ENCODE measurements around the gene OSBPL8. TPM values are rescaled to one million over a fixed set of nuclear protein-coding genes. Genes with fewer than 3 reads are reported as not detected.

The OSBPL8 gene, protein sequence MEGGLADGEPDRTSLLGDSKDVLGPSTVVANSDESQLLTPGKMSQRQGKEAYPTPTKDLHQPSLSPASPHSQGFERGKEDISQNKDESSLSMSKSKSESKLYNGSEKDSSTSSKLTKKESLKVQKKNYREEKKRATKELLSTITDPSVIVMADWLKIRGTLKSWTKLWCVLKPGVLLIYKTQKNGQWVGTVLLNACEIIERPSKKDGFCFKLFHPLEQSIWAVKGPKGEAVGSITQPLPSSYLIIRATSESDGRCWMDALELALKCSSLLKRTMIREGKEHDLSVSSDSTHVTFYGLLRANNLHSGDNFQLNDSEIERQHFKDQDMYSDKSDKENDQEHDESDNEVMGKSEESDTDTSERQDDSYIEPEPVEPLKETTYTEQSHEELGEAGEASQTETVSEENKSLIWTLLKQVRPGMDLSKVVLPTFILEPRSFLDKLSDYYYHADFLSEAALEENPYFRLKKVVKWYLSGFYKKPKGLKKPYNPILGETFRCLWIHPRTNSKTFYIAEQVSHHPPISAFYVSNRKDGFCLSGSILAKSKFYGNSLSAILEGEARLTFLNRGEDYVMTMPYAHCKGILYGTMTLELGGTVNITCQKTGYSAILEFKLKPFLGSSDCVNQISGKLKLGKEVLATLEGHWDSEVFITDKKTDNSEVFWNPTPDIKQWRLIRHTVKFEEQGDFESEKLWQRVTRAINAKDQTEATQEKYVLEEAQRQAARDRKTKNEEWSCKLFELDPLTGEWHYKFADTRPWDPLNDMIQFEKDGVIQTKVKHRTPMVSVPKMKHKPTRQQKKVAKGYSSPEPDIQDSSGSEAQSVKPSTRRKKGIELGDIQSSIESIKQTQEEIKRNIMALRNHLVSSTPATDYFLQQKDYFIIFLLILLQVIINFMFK
- polyA plus RNA-seq (2014; cell fraction: cytosol; rRNA removed), result 58.0 and 65.6 TPM in 2 replicates
- polyA plus RNA-seq (2014; cell fraction: nucleus; rRNA removed), result 38.9 and 51.6 TPM in 2 replicates

DNA sequence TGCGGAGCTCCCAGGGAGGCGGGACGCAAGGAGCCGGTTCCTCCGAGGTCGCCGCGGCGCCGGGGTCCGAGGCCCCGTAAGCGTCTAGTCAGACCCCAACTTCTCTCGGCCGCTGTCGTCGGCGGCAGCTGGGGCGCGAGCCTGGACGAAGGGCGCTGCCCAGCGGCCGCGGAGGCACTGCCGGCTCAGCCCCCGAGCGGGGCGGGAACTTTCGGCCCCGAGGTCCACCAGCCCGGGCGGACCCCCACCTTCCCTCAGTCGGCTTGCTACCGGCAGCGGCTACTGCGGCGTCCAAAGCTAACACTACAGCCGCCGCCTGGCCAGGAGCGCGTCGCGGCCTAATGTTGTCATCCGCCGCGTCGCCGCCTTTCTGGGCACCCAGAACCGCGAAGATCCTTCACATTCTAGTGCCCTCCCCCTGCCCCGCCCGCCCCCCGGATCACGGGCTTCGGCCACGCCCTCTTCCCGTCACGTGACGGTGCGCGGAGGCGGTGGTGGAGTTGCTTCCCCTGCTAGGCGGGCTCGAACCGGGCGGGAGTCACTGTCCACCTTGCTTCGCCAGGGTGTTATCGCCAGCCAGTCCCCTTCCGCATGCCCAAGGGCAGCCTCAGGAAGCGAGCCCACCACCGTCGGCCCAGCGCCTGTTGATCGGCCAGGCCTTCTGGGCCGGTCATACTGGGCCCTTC is at the start of gene OSBPL8:
Gene OSBPL8 (minus strand): TSS at position 372 of the 686 bp plus-strand sequence. CDS start 72,220 bp downstream, outside the sequence.
- DNase-seq (ENCODE audit: low spot score), result peak; percentile 94

DNA sequence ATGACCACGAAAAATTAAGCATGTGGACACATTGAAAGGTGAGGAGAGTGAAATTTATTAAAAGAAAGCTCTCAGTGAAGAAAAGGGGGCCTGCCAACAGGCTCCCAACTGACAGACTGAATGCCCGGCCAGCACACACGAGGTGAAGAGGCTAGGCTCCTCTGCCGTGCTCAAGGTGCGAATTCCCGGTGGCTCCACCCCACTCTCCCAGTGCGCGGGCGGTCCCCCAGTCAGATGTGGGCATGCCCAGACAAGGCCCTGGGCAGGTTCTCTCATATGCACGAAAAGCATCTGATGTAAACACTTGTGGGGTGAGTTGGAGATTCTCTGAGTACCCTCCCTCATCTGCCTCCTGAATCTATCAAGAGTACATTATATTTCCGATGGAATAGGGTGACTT is 48.5 kb upstream of the OSBPL8 start:
- no peak for DNase-seq (ENCODE audit: low spot score)

DNA sequence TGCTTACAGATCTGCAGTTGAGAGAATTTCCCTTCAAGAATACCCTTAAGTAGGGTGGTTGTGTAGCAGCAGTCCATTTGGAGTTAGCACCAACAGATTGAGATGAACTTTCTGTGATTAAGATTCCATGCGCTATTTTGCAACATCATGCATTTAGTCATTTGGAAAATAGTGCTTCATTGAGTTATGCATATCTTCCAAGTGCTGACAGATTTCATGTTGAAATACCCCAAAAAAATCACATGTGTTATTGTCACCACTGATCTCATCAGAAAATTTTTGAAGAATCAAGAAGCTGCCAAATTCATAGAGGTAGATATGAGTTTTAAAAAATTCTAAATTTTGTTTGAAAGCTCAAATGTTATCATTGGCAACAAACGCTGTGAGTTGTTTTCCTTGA is 35.5 kb upstream of the OSBPL8 start:
- DNase-seq (ENCODE audit: low spot score), result no peak

DNA sequence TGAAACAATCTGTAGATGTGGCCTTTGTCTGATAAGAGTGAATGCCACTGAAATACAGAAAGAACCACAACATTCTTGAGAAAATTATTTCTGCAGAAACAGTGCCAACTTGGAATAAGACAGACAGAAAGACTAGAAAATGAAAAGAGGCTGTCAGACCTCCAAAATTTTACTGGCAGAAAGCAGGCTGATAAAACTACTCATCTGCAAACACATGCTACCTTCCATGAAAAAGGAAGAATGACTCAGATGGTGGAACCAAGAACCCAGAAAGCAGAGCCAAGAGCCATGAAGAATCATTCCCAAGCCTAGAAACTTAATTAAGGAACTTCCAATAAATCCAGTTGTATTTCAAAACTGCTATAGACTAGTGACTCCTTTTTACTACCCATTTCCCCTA is 31.9 kb upstream of the OSBPL8 start:
- DNase-seq (ENCODE audit: low spot score), result no peak

DNA sequence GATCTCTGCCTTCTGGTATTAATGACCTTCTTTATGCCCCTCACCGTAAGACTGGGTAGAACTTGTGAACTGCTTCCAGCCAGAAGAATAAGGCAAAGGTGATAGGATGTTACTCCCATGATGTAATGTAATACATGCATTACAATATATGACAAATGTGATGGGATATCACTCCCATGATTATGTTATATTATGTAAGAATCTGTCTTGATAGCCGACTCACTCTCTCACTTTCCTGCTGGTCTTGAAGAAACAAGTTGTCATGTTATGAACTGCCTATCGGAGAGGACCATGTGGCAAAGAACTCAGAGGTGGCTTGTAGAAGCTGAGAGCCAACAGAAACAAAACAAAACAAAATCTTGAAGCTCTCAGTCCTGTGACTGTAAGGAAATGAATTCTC is 30.6 kb upstream of the OSBPL8 start:
- no peak for DNase-seq (ENCODE audit: low spot score)

DNA sequence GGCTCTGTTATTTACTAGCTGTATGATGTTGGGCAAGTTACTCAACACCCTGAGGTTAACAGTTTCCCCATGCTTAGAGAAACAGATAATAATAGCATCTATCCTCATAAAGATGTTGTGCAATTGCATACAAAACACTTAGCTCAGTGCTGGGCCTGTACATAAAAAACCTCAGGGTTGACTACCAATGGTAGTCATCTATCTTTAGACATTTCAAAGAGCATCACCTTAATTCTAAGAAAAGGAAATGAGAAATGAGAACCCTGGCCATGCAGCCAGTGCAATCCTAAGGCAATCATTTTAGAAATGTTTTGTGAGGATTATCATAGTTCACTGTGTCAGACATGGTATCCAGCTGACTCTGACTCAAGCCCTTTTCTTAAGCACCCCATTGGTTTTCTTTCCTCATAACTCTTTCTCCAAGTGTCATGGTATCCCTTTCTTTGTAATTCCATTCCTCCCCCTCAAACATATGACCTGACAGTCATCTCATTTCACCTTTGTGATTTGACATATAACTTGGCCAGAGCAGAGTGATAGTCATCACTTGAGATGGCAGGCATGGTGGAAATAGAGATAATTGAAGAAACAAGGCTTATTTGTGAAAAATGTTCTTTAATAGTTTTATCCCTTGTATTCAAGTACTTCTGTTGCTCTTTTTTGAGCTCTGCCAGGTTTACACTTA is 29.5 kb upstream of the OSBPL8 start:
- no peak for DNase-seq (ENCODE audit: low spot score)

DNA sequence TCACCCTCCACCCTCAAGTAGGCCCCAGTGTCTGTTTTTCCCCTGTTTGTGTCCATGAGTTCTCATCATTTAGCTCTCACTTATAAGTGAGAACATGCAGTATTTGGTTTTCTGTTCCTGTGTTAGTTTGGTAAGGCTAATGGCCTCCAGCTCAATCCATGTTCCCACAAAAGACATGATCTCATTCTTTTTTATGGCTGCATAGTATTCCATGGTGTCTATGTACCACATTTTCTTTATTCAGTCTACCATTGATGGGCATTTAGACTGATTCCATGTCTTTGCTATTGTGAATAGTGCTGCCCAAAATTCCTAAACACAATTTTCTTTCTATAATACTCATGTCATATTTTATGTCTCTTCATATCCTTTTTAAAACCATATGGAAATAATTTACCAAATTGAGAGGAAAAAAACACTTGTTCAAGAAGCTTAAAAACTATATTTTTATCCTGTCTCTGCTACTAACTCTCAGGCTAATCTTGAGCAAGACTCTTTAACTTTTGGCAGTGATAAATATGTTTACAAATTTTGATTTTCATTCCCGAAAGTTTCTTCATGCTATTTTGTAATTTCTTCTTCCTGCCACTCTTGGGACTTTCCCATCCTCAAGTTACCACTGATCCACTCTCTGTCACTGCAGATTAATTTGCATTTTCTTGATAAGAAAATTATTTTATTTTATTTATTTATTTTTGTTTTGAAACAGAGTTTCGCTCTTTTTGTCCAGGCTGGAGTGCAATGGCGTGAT is 28.0 kb upstream of the OSBPL8 start:
- no peak for DNase-seq (ENCODE audit: low spot score)

DNA sequence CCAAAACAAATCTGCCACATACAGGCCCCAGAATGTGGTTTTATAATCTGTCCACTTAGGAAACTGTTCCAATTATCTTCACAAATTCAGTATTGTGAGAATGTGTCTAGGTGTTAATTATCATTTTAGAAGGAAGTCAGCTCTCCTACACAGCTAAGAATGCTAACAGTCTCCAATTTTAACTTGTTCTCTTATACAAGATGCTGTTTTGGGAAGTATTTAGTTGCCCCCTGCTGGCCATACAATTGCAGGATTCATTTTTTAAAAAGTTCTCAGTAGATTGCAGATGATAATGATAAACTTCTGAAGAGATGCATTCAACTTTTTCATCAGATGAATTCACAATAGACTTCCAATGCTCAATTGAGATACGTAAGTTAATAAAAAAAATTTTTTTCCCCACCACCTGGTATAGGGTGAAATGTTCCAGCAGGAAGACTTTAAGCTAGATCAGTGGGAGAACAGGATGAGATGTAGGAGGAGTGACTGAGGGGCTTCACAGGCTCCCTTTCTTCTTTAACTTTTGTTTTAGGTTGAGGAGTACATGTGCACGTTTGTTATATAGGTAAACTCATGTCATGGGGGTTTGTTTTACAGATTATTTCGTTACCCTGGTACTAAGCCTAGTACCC is 27.3 kb upstream of the OSBPL8 start:
- peak; percentile 46 for DNase-seq (ENCODE audit: low spot score)

DNA sequence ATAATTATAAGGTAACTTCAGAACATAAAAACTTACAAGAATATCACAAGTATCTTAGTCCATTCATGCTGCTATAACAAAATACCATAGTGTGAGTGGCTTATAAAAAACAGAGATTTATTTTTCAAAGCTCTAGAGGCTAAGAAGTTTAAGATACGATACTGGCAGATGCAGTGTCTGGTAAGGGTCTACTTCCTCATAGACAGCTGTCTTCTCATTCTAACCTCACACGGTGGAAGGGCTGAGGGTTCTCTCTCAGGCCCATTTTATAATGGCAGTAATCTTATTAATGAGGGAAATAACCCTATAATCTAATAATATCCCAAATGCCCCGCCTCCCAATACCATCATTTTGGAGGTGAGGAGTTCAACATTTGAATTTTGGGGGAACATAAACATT is 23.7 kb upstream of the OSBPL8 start:
- no peak for DNase-seq (ENCODE audit: low spot score)

DNA sequence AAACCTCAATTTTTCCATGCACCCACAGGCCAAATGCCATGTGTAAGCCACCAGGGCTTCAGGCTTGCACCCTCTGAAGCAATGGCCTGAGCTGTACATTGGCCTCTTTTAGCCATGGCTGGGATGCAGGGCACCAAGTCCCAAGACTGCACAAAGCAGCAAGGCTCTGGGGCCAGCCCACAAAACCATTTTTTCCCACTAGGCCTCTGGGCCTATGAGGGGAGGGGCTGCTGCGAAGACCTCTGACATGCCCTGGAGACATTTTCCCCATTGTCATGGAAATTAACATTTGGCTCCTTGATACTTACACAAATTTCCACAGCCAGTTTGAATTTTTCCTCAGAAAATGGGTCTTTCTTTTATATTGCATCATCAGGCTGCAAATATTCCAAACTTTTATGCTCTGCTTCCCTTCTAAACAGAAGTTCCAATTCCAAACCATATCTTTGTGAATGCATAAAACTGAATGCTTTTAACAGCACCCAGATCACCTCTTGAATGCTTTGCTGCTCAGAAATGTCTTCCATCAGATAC is 14.3 kb upstream of the OSBPL8 start:
- no peak for DNase-seq (ENCODE audit: low spot score)

DNA sequence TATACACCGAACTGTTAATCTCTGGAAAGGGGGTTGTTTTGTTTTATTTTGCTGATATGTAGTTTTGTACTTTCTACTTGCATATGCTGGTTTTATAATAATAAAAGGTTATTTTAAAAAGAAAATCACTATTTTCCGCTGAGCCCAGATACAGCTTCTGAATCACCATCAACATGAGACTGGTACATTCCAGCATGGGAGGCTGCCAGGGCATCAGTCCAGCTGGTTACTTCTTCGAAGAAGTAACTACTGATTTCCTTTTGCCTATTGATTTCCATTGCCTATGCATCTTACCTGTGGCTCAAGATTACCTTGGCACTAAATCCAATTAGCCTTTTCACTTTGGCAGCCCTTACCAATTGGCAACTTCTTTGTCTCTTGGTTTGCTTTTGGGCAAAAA is 11.7 kb upstream of the OSBPL8 start:
- DNase-seq (ENCODE audit: low spot score), result no peak

DNA sequence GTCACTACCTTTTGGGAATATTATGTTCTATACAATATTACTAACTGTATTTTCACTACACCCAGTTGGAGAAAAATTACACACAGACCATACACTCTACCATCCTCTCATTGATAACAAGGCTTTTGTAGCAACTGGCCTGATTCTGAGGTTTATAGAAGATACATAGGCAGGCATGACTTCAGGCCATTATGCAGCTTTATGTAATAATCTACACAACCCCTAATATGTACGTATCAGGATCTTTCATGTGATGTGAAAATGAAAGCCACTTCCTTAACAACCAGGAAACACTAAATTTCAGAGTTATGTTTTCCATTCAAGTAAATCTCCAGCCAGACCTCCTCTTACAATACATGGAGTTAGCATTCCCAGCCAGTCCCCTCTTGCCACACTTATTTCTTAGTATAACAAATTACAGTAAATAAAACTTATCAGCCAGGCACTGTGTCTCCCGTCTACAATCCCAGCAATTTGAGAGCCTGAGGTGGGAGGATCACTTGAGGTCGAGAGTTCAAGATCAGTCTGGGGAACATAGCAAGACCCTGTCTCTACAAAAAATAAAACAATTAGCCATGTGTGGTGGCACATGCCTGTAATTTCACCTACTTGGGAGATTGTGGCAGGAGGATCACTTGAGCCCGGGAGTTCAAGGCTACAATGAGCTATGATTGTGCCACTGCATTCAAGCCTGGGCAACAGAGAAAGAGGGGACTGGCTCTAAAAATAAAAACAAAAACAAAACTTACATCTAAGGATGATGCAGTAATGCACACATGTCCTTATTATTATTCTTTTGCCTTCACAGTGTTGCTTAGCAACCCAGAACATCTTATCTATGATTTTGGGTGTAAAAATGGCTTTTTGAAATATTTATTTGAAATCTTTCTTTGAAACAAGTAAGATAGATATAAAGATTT is 10.4 kb upstream of the OSBPL8 start:
- DNase-seq (ENCODE audit: low spot score), result no peak

DNA sequence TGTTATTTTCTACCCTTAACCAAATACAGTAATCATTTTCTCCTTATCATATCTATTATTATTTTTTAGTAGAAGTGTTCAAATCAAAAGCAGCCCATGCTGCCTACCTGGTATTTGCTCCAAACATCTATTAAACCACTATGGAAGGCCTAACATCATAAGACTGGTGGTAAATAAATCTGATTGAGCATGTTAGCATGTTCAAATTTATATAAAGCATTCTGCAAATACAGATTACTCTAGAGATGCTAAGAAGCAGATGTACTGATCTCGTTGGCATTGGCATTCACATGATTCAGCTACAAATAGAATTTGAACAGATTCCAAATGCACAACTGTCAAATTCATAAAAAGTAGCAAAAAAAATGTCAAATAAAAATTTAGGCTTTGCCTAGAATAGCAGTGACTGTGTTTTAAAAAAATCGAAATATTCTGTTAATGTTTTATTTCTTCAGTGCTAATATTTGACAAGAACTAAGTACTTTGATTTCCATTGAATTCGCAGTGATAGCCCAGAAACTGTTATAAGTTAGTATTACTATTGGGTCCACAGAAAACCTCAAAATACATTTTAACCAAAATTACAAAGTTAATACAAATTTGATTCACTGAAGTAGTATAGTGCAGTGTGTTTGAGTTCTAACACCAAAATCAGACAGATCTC is 9.4 kb upstream of the OSBPL8 start:
- DNase-seq (ENCODE audit: low spot score), result no peak

DNA sequence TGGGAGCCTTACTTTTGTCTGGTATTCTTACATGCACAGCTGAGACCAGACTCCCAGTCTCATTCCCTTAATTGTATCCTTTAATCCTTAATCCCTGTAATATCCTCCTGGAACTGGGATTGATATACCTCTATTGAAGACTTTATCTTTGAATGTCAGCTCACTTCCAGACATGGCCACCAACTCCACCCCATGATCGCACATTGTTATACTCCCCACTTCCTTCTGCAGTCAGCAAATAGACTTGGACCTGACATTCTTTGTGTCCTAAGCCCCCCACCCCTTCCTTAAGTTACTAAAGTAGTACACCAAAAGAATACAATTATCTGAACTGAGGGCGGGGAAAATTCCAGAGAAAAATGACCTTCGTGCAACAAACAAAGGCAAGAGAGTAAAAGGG is 8.6 kb upstream of the OSBPL8 start:
- no peak for DNase-seq (ENCODE audit: low spot score)

DNA sequence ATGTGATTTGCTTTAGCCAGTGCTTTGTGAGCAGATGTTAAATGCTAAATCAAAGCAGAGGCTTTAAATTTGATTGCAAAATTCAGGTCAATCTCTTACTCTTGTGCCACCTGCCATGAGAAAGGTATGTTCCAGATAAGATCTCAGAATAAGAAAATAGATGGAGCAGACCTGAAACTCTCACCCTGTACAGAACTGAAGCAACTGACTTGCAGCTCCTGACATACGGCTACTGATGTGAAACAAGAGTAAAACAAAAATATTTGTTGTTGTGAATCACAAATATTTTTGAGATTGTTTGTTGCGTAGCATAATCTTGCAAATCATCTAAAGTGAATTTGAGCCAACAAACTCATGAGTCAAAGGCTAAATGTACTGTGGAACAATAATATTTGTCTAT is 3.5 kb upstream of the OSBPL8 start:
- peak; percentile 47 for DNase-seq (ENCODE audit: low spot score)

DNA sequence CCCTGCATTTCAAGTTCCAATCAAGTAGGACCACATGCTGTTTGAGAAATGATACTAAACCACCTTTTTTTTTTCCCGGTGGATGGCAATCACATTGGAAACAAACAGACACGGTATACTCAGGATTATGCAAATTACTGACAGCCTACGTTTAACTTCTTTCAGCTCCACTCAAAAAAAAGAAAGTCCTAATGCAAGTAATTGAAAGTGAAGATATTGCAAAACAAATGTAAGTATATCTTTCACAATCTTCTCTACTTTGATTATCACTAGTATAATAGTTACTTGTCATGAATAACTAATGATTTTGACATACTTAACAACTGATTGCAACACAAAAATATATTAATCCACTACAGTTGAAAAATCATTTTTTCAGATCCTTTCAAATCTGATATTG is 2.6 kb upstream of the OSBPL8 start:
- DNase-seq (ENCODE audit: low spot score), result no peak

DNA sequence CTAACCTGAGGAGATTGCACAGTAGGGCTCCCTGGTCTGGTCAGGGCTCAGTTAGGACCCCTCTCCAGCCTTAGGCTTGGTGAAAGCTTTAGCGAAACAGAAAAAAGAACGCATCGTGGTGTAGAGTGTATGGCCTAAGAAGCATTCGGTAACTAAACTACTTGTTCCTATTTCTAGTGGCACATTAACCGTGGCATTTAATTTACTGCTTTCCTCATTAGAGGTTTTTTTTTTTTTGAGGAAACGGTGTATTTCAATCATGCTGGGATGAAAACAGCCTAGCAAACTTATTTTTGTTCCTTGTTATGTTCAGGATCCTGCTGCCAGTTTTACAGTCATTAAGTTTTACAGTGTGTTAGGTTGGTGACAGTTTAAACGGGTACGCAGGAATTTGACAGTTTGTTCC is 518 bp upstream of the OSBPL8 start:
- no peak for DNase-seq (ENCODE audit: low spot score)
